Keratinocyte (primary cell): ENCODE measurements around the gene SFMBT2. TPM values are rescaled to one million over a fixed set of nuclear protein-coding genes. Genes with fewer than 3 reads are reported as not detected.

Experiments
- DNase-seq: peaks from one replicate; pipeline ENCODE4 v3.0.0-alpha.2; 2011; ENCODE audit warnings: low read depth, missing footprints, low spot score
- FAIRE-seq: peaks from 2 replicates; lab custom pipeline; 2011; peaks lifted over from hg19 to GRCh38; lab: Jason Lieb, UNC
- H2AFZ ChIP-seq: 2 replicates; pipeline ENCODE4 v1.6.0; 2012; ENCODE audit warnings: low read length, control low read depth, inconsistent platforms; ENCODE audit not compliant: control insufficient read depth
- H3K27ac ChIP-seq: 2 replicates; pipeline ENCODE4 v1.5.1; 2011; ENCODE audit warnings: low read length; ENCODE audit not compliant: control insufficient read depth, insufficient read depth
- H3K27me3 ChIP-seq: 3 replicates; pipeline ENCODE4 v1.6.0; 2011; ENCODE audit warnings: low read length; ENCODE audit not compliant: control insufficient read depth, insufficient read depth; ENCODE audit errors: extremely low read depth
- H3K36me3 ChIP-seq, 2 experiments: 2 replicates in 1 of 2; 3 replicates in 1 of 2; pipeline ENCODE4 v1.5.1; 2011; ENCODE audit warnings: low read length in 2 of 2, mild to moderate bottlenecking in 1 of 2; ENCODE audit not compliant: control insufficient read depth in 2 of 2, insufficient read depth in 2 of 2; ENCODE audit errors: extremely low read depth in 1 of 2
- H3K4me1 ChIP-seq: 3 replicates; pipeline ENCODE4 v1.5.1; 2011; ENCODE audit warnings: low read length; ENCODE audit not compliant: control insufficient read depth, insufficient read depth; ENCODE audit errors: extremely low read depth
- H3K4me2 ChIP-seq: 3 replicates; pipeline ENCODE4 v1.6.0; 2011; ENCODE audit warnings: low read depth, low read length; ENCODE audit not compliant: control insufficient read depth, insufficient read depth; ENCODE audit errors: extremely low read depth
- H3K4me3 ChIP-seq, 3 experiments: fragments of 200-600 bp in 1 of 3; sonication (generic) in 1 of 3; 2 replicates in 2 of 3; 3 replicates in 1 of 3; pipeline ENCODE4 v1.5.1; 2011 to 2016; ENCODE audit warnings: low read length in 3 of 3, mild to moderate bottlenecking in 3 of 3, control low read depth in 2 of 3, inconsistent platforms in 1 of 3, low read depth in 1 of 3, mixed read lengths in 1 of 3, mixed run types in 1 of 3, moderate library complexity in 1 of 3; ENCODE audit not compliant: control insufficient read depth in 2 of 3, insufficient read depth in 2 of 3; ENCODE audit errors: extremely low read depth in 1 of 3
- H3K79me2 ChIP-seq: 2 replicates; pipeline ENCODE4 v1.6.0; 2012; ENCODE audit warnings: low read length; ENCODE audit not compliant: control insufficient read depth, insufficient read depth
- H3K9ac ChIP-seq: 3 replicates; pipeline ENCODE4 v1.6.0; 2011; ENCODE audit warnings: low read length; ENCODE audit not compliant: control insufficient read depth, insufficient read depth; ENCODE audit errors: extremely low read depth
- H3K9me1 ChIP-seq: 3 replicates; pipeline ENCODE4 v1.6.0; 2011; ENCODE audit warnings: low read length; ENCODE audit not compliant: control insufficient read depth, insufficient read depth; ENCODE audit errors: extremely low read depth
- H3K9me3 ChIP-seq: 2 replicates; pipeline ENCODE4 v1.5.1; 2012; ENCODE audit warnings: low read depth, low read length; ENCODE audit not compliant: control insufficient read depth
- H4K20me1 ChIP-seq: 3 replicates; pipeline ENCODE4 v1.6.0; 2011; ENCODE audit warnings: low read length; ENCODE audit not compliant: control insufficient read depth, insufficient read depth; ENCODE audit errors: extremely low read depth
- EZH2 ChIP-seq: IDR thresholded peaks from one replicate; pipeline ENCODE4 v1.6.1; 2012; ENCODE audit warnings: inconsistent platforms, mild to moderate bottlenecking, low read length, moderate library complexity
- dilution Hi-C: fragments of 300-500 bp; cut with MboI; formaldehyde crosslinking; loops from one replicate; pipeline ENCODE4 v1.7.0; 2020; ENCODE audit warnings: low sequenced_read_pairs; ENCODE audit not compliant: extremely low pct_ligation_motif_present
- polyA plus RNA-seq, 5 experiments: library from polyadenylated mRNA; depleted of rRNA in 3 of 5; stranded (reverse) in 3 of 5; stranded (forward) in 1 of 5; unstranded in 1 of 5; fragments of >200 nt; gene quantifications; 1 replicate in 1 of 5; 2 replicates in 3 of 5; 3 replicates in 1 of 5; pipeline versions ENCODE4 v1.2.1 to v1.2.3, GENCODE V29; 2011 to 2012; ENCODE audit warnings: missing spikeins in 2 of 5, low read depth in 1 of 5, low replicate concordance in 1 of 5
- TF ChIP-seq, protein P1 (sequence below), 3 experiments: IDR thresholded peaks in 1 of 3; conservative IDR thresholded peaks in 1 of 3; optimal IDR thresholded peaks in 1 of 3; 2 replicates in 2 of 3; 3 replicates in 1 of 3; pipeline versions ENCODE3 to v1.5.1; 2011; ENCODE audit warnings: low read length in 3 of 3, mild to moderate bottlenecking in 3 of 3, moderate library complexity in 2 of 3, control low read depth in 1 of 3, inconsistent platforms in 1 of 3; ENCODE audit not compliant: insufficient read depth in 2 of 3; ENCODE audit errors: extremely low read depth in 1 of 3

The SFMBT2 gene
- polyA plus RNA-seq, 1 donor (not counting 4 experiments of a cell fraction or from before 2014, with no cell fraction given), result 0.71 TPM

- Histone ChIP-seq H3K4me2 (no peak overlapping the region), H3K27me3 (no peaks in the 10 kb centered on the region), H3K36me3 (no peaks in the 10 kb centered on the region), H3K79me2 (no peaks in the 10 kb centered on the region), H3K4me3 (no peak overlapping the region), H3K9me3 (no peaks in the 10 kb centered on the region), H3K4me1 (no peaks in the 10 kb centered on the region), H3K9me1 (no peaks in the 10 kb centered on the region), H3K27ac (no peak overlapping the region), H3K9ac (no peak overlapping the region), H4K20me1 (no peaks in the 10 kb centered on the region), H2AFZ (no peak overlapping the region)
- DNase-seq (no peak), FAIRE-seq (no peak)
- TF ChIP-seq, protein P1, sequence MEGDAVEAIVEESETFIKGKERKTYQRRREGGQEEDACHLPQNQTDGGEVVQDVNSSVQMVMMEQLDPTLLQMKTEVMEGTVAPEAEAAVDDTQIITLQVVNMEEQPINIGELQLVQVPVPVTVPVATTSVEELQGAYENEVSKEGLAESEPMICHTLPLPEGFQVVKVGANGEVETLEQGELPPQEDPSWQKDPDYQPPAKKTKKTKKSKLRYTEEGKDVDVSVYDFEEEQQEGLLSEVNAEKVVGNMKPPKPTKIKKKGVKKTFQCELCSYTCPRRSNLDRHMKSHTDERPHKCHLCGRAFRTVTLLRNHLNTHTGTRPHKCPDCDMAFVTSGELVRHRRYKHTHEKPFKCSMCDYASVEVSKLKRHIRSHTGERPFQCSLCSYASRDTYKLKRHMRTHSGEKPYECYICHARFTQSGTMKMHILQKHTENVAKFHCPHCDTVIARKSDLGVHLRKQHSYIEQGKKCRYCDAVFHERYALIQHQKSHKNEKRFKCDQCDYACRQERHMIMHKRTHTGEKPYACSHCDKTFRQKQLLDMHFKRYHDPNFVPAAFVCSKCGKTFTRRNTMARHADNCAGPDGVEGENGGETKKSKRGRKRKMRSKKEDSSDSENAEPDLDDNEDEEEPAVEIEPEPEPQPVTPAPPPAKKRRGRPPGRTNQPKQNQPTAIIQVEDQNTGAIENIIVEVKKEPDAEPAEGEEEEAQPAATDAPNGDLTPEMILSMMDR (optimal IDR thresholded peaks at IDR 0.05 in 1 of 3, IDR thresholded peaks at IDR 0.05 in 1 of 3, conservative IDR thresholded peaks at IDR 0.05 in 1 of 3; ENCODE audit: extremely low read depth in 1 of 3, insufficient read depth in 2 of 3, low read length in 3 of 3), result no peak
- TF ChIP-seq EZH2, result no peak
- dilution Hi-C loops, result no loop called here
These were observed 133.4 kb downstream of the SFMBT2 start for GRCh38 chr10:7277432-7277831.

GRCh38 chr10:7275761-7276440 lies 134.9 kb downstream of the SFMBT2 start:
- Histone ChIP-seq H3K9ac (no peak overlapping the region), H3K4me2 (no peak overlapping the region), H4K20me1 (no peaks in the 10 kb centered on the region), H3K36me3 (no peaks in the 10 kb centered on the region), H3K4me3 (no peak overlapping the region), H2AFZ (no peak overlapping the region), H3K9me1 (no peaks in the 10 kb centered on the region), H3K4me1 (peaks cover 2% of the 10 kb centered on the region), H3K9me3 (no peaks in the 10 kb centered on the region), H3K27ac (no peak overlapping the region), H3K79me2 (no peaks in the 10 kb centered on the region), H3K27me3 (no peaks in the 10 kb centered on the region)
- no peak for FAIRE-seq
- no peak for DNase-seq
- dilution Hi-C loops, result no loop called here
- no peak for TF ChIP-seq EZH2
- TF ChIP-seq, protein P1 (optimal IDR thresholded peaks at IDR 0.05 in 1 of 3, IDR thresholded peaks at IDR 0.05 in 1 of 3, conservative IDR thresholded peaks at IDR 0.05 in 1 of 3; ENCODE audit: extremely low read depth in 1 of 3, insufficient read depth in 2 of 3, low read length in 3 of 3), result no peak
